GM18502 (cell line): Measurements from ENCODE around the gene LIFR.
"Not testable (repeated sequence)": the region's sequence is repeated elsewhere in the genome, so short reads cannot be mapped to it uniquely, and the experiment has no call there.

ENCODE experiments used
- ATAC-seq: cut with Tn5 transposase; IDR thresholded peaks from one replicate; pipeline ENCODE4 v1.9.1; 2021; ENCODE audit warnings: mild to moderate bottlenecking; ENCODE audit not compliant: unreplicated experiment, poor library complexity

Gene LIFR

GRCh38 chr5:38582293-38582974, 26.0 kb upstream of the LIFR start:
- no peak for ATAC-seq

- ATAC-seq = no peak
Observed at GRCh38 chr5:38581597-38581996, 25.2 kb upstream of the LIFR start.

- no peak for ATAC-seq
Observed at GRCh38 chr5:38579105-38579504, 22.7 kb upstream of the LIFR start.

GRCh38 chr5:38576961-38577684, 20.7 kb upstream of the LIFR start:
- ATAC-seq = no peak

GRCh38 chr5:38576442-38576841, 20.0 kb upstream of the LIFR start:
- no peak for ATAC-seq

GRCh38 chr5:38575476-38575875, 19.0 kb upstream of the LIFR start:
- ATAC-seq = no peak

GRCh38 chr5:38574009-38574408, 17.6 kb upstream of the LIFR start:
- ATAC-seq = no peak

GRCh38 chr5:38573521-38573920, 17.1 kb upstream of the LIFR start:
- ATAC-seq = no peak

- no peak for ATAC-seq
Observed at GRCh38 chr5:38569180-38569579, 12.7 kb upstream of the LIFR start.

GRCh38 chr5:38567306-38567705, 10.9 kb upstream of the LIFR start:
- ATAC-seq = not testable (repeated sequence)

GRCh38 chr5:38563624-38564023, 7.2 kb upstream of the LIFR start:
- no peak for ATAC-seq

GRCh38 chr5:38562444-38563210, 6.2 kb upstream of the LIFR start:
- ATAC-seq = no peak

- no peak for ATAC-seq
Observed at GRCh38 chr5:38559428-38559827, 3.0 kb upstream of the LIFR start.

- no peak for ATAC-seq
Observed at GRCh38 chr5:38557792-38558191, 1.3 kb upstream of the LIFR start.

GRCh38 chr5:38557308-38557710, 863 bp upstream of the LIFR start:
- no peak for ATAC-seq

- peak; percentile 57 for ATAC-seq
Observed at GRCh38 chr5:38556088-38556598, 303 bp downstream of the LIFR start.

GRCh38 chr5:38555354-38556087, 925 bp downstream of the LIFR start:
- no peak for ATAC-seq

- no peak for ATAC-seq
Observed at GRCh38 chr5:38554861-38555260, 1.6 kb downstream of the LIFR start.

- ATAC-seq = no peak
Observed at GRCh38 chr5:38554403-38554802, 2.0 kb downstream of the LIFR start.

- no peak for ATAC-seq
Observed at GRCh38 chr5:38553001-38553521, 3.4 kb downstream of the LIFR start.
